Measurements from ENCODE around the gene AKT1. TPM values are rescaled to one million over a fixed set of nuclear protein-coding genes. Genes with fewer than 3 reads are reported as not detected.

The AKT1 gene
- total and polyA plus RNA-seq, 7 experiments from 2014 or later, result 6.8 to 131 (median 71.0) TPM

- H3K9me3 Mint-ChIP-seq, result peaks cover 0 to 8% (median 0%) of the 10 kb centered on the region in 11 donors
- ChIA-PET CTCF (interaction anchor here (0.7 to 2.4 kb wide), 10 partner anchors 13 to 74 kb away, joined by 3 to 26 read pairs (median 4); partner anchors contain the start of genes SIVA1 and ZBTB42), POLR2A (interaction anchor here (0.8 to 2.8 kb wide), 9 partner anchors 12 to 73 kb away, joined by 3 to 12 read pairs (median 5); partner anchors contain the start of genes SIVA1 and ZBTB42)
- Histone ChIP-seq H3K27me3 (ENCODE audit: control insufficient read depth in 2 of 2, insufficient read depth in 2 of 2, low read length in 2 of 2) (no peaks in the 10 kb centered on the region), H3K27ac (ENCODE audit: low read depth, low read length) (peak overlapping the region; percentile 46), H3K4me1 (ENCODE audit: control insufficient read depth in 2 of 2, insufficient read depth in 2 of 2, low read length in 2 of 2) (peaks cover 10 to 12% of the 10 kb centered on the region in 2 donors), H3K36me3 (ENCODE audit: control insufficient read depth in 2 of 3, insufficient read depth in 3 of 3, low read length in 3 of 3) (no peaks in the 10 kb centered on the region), H3K9me3 (ENCODE audit: control insufficient read depth in 2 of 3, low read length in 3 of 3) (no peaks in the 10 kb centered on the region), H3K4me3 (ENCODE audit: low read length) (peak overlapping the region; percentile 71)
- ATAC-seq (peak; percentile 96), DNase-seq (peak; percentile 84 to 100 (median 93))
- intact Hi-C loops (cut with micrococcal nuclease), result loop anchor here (1.0 kb wide), 5 partner anchors 26 to 475 kb away; partner anchors contain the start of gene BRF1 (in 1 of the 2)
- H3K27me3 Mint-ChIP-seq, result peaks cover 0 to 33% (median 0%) of the 10 kb centered on the region in 5 donors
- peak overlapping the region in 4 of 9 donors; percentile 46 to 80 (median 73) for H3K27ac Mint-ChIP-seq
- peaks cover 0 to 7% (median 0%) of the 10 kb centered on the region in 5 donors for H3K36me3 Mint-ChIP-seq
- peak overlapping the region; percentile 64 to 91 (median 84) for H3K4me3 Mint-ChIP-seq
- H3K4me1 Mint-ChIP-seq, result peaks cover 12 to 26% (median 15%) of the 10 kb centered on the region in 7 donors
These were observed 30.8 kb upstream of the AKT1 start for GRCh38 chr14:104826189-104826860.

- ChIA-PET CTCF (interaction anchor here (2.4 kb wide), 1 partner anchor 56 kb away, joined by 26 read pairs; no protein-coding TSS in a partner anchor), POLR2A (interaction anchor here (2.8 kb wide), 1 partner anchor 54 kb away, joined by 12 read pairs; no protein-coding TSS in a partner anchor)
- intact Hi-C loops (cut with micrococcal nuclease), result no loop called here
- no peak for DNase-seq
- no peak for ATAC-seq
- H3K27ac ChIP-seq (ENCODE audit: low read depth, low read length), result no peak overlapping the region
- Mint-ChIP-seq H3K27ac (peak overlapping the region in 5 of 9 donors; percentile 4 to 84 (median 22)), H3K36me3 (peaks cover 0 to 7% (median 0%) of the 10 kb centered on the region in 5 donors), H3K4me3 (peak overlapping the region in 9 of 10 donors; percentile 30 to 88 (median 83)), H3K27me3 (peaks cover 0 to 30% (median 0%) of the 10 kb centered on the region in 5 donors), H3K4me1 (peaks cover 12 to 30% (median 15%) of the 10 kb centered on the region in 7 donors), H3K9me3 (peaks cover 0 to 8% (median 0%) of the 10 kb centered on the region in 11 donors)
- H3K27me3 ChIP-seq (ENCODE audit: control insufficient read depth in 2 of 2, insufficient read depth in 2 of 2, low read length in 2 of 2), result no peaks in the 10 kb centered on the region
- H3K9me3 ChIP-seq (ENCODE audit: control insufficient read depth in 2 of 3, low read length in 3 of 3), result no peaks in the 10 kb centered on the region
- peaks cover 10 to 12% of the 10 kb centered on the region in 2 donors for H3K4me1 ChIP-seq (ENCODE audit: control insufficient read depth in 2 of 2, insufficient read depth in 2 of 2, low read length in 2 of 2)
- H3K4me3 ChIP-seq (ENCODE audit: low read length), result no peak overlapping the region
- H3K36me3 ChIP-seq (ENCODE audit: control insufficient read depth in 2 of 3, insufficient read depth in 3 of 3, low read length in 3 of 3), result no peaks in the 10 kb centered on the region
These were observed 28.9 kb upstream of the AKT1 start for GRCh38 chr14:104824353-104824997.

GRCh38 chr14:104822821-104823615, 27.5 kb upstream of the AKT1 start:
- peaks cover 0 to 8% (median 0%) of the 10 kb centered on the region in 11 donors for H3K9me3 Mint-ChIP-seq
- ChIA-PET CTCF (interaction anchor here (0.6 kb wide), 1 partner anchor 252 kb away, joined by 3 read pairs; no protein-coding TSS in a partner anchor), POLR2A (no interaction called here)
- DNase-seq (no peak), ATAC-seq (no peak)
- Histone ChIP-seq H3K4me3 (ENCODE audit: low read length) (no peak overlapping the region), H3K36me3 (ENCODE audit: control insufficient read depth in 2 of 3, insufficient read depth in 3 of 3, low read length in 3 of 3) (no peaks in the 10 kb centered on the region), H3K4me1 (ENCODE audit: control insufficient read depth in 2 of 2, insufficient read depth in 2 of 2, low read length in 2 of 2) (peaks cover 10 to 12% of the 10 kb centered on the region in 2 donors), H3K27ac (ENCODE audit: low read depth, low read length) (no peak overlapping the region), H3K9me3 (ENCODE audit: control insufficient read depth in 2 of 3, low read length in 3 of 3) (no peaks in the 10 kb centered on the region), H3K27me3 (ENCODE audit: control insufficient read depth in 2 of 2, insufficient read depth in 2 of 2, low read length in 2 of 2) (no peaks in the 10 kb centered on the region)
- H3K4me3 Mint-ChIP-seq, result no peak overlapping the region
- intact Hi-C loops (cut with micrococcal nuclease), result no loop called here
- H3K36me3 Mint-ChIP-seq, result peaks cover 0 to 11% (median 0%) of the 10 kb centered on the region in 5 donors
- peaks cover 12 to 30% (median 15%) of the 10 kb centered on the region in 7 donors for H3K4me1 Mint-ChIP-seq
- peaks cover 0 to 30% (median 0%) of the 10 kb centered on the region in 5 donors for H3K27me3 Mint-ChIP-seq
- no peak overlapping the region for H3K27ac Mint-ChIP-seq

GRCh38 chr14:104821971-104822608, 26.5 kb upstream of the AKT1 start:
- no peaks in the 10 kb centered on the region for H3K9me3 ChIP-seq (ENCODE audit: control insufficient read depth in 2 of 3, low read length in 3 of 3)
- DNase-seq (no peak), ATAC-seq (no peak)
- H3K27me3 Mint-ChIP-seq, result peaks cover 0 to 20% (median 0%) of the 10 kb centered on the region in 5 donors
- no peak overlapping the region for H3K27ac Mint-ChIP-seq
- ChIA-PET POLR2A (interaction anchor here (1.0 kb wide), 1 partner anchor 25 kb away, joined by 3 read pairs; no protein-coding TSS in a partner anchor), CTCF (interaction anchor here (1.0 kb wide), 1 partner anchor 53 kb away, joined by 5 read pairs; no protein-coding TSS in a partner anchor)
- H3K4me3 ChIP-seq (ENCODE audit: low read length), result no peak overlapping the region
- peaks cover 10 to 26% (median 16%) of the 10 kb centered on the region in 7 donors for H3K4me1 Mint-ChIP-seq
- intact Hi-C loops (cut with micrococcal nuclease), result no loop called here
- peaks cover 5 to 7% of the 10 kb centered on the region in 2 donors for H3K4me1 ChIP-seq (ENCODE audit: control insufficient read depth in 2 of 2, insufficient read depth in 2 of 2, low read length in 2 of 2)
- no peaks in the 10 kb centered on the region for H3K36me3 ChIP-seq (ENCODE audit: control insufficient read depth in 2 of 3, insufficient read depth in 3 of 3, low read length in 3 of 3)
- H3K36me3 Mint-ChIP-seq, result peaks cover 0 to 14% (median 0%) of the 10 kb centered on the region in 5 donors
- H3K27ac ChIP-seq (ENCODE audit: low read depth, low read length), result no peak overlapping the region
- H3K4me3 Mint-ChIP-seq, result peak overlapping the region in 1 of 10 donors; percentile 18
- H3K27me3 ChIP-seq (ENCODE audit: control insufficient read depth in 2 of 2, insufficient read depth in 2 of 2, low read length in 2 of 2), result no peaks in the 10 kb centered on the region
- peaks cover 0 to 8% (median 0%) of the 10 kb centered on the region in 11 donors for H3K9me3 Mint-ChIP-seq

GRCh38 chr14:104821229-104821945, 25.8 kb upstream of the AKT1 start:
- Mint-ChIP-seq H3K36me3 (peaks cover 0 to 14% (median 0%) of the 10 kb centered on the region in 5 donors), H3K27ac (no peak overlapping the region), H3K4me3 (peak overlapping the region in 1 of 10 donors; percentile 18), H3K9me3 (peaks cover 0 to 8% (median 0%) of the 10 kb centered on the region in 11 donors), H3K4me1 (peaks cover 12 to 31% (median 21%) of the 10 kb centered on the region in 7 donors), H3K27me3 (peaks cover 0 to 18% (median 0%) of the 10 kb centered on the region in 5 donors)
- Histone ChIP-seq H3K4me1 (ENCODE audit: control insufficient read depth in 2 of 2, insufficient read depth in 2 of 2, low read length in 2 of 2) (peaks cover 10 to 12% of the 10 kb centered on the region in 2 donors), H3K27me3 (ENCODE audit: control insufficient read depth in 2 of 2, insufficient read depth in 2 of 2, low read length in 2 of 2) (no peaks in the 10 kb centered on the region), H3K27ac (ENCODE audit: low read depth, low read length) (no peak overlapping the region), H3K9me3 (ENCODE audit: control insufficient read depth in 2 of 3, low read length in 3 of 3) (no peaks in the 10 kb centered on the region), H3K4me3 (ENCODE audit: low read length) (no peak overlapping the region), H3K36me3 (ENCODE audit: control insufficient read depth in 2 of 3, insufficient read depth in 3 of 3, low read length in 3 of 3) (no peaks in the 10 kb centered on the region)
- intact Hi-C loops (cut with micrococcal nuclease), result no loop called here
- ChIA-PET CTCF (interaction anchor here (1.0 kb wide), 1 partner anchor 53 kb away, joined by 5 read pairs; no protein-coding TSS in a partner anchor), POLR2A (interaction anchor here (0.8 to 4.0 kb wide), 3 partner anchors 9 to 24 kb away, joined by 3 to 13 read pairs (median 3); partner anchors contain the start of gene ZBTB42)
- ATAC-seq (no peak), DNase-seq (no peak)

Data from naive thymus-derived CD4-positive, alpha-beta T cell (primary cell).